ENCODE results near the gene LCN6.
A peak's percentile ranks its signal among the peaks of the same experiment; 100 is the strongest.

The LCN6 gene

GRCh38 chr9:136740971-136741882, 7.1 kb downstream of the LCN6 start:
- peak; percentile 64 for DNase-seq (ENCODE audit: extremely low spot score)
- POLR2A ChIA-PET: interaction anchor here (1.4 to 1.5 kb wide), 2 partner anchors 12 to 13 kb away, joined by 6 to 18 read pairs; no protein-coding TSS in a partner anchor
- CTCF ChIA-PET: interaction anchor here (0.7 to 3.4 kb wide), 11 partner anchors 9 to 496 kb away, joined by 3 to 27 read pairs (median 3); partner anchors contain the start of gene LCN8
- TF ChIP-seq, protein P1, sequence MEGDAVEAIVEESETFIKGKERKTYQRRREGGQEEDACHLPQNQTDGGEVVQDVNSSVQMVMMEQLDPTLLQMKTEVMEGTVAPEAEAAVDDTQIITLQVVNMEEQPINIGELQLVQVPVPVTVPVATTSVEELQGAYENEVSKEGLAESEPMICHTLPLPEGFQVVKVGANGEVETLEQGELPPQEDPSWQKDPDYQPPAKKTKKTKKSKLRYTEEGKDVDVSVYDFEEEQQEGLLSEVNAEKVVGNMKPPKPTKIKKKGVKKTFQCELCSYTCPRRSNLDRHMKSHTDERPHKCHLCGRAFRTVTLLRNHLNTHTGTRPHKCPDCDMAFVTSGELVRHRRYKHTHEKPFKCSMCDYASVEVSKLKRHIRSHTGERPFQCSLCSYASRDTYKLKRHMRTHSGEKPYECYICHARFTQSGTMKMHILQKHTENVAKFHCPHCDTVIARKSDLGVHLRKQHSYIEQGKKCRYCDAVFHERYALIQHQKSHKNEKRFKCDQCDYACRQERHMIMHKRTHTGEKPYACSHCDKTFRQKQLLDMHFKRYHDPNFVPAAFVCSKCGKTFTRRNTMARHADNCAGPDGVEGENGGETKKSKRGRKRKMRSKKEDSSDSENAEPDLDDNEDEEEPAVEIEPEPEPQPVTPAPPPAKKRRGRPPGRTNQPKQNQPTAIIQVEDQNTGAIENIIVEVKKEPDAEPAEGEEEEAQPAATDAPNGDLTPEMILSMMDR (IDR thresholded peaks at IDR 0.05; ENCODE audit: control extremely low read depth, extremely low read depth, low read depth, missing control alignments): no peak

- CTCF ChIA-PET: interaction anchor here (0.7 to 3.4 kb wide), 4 partner anchors 12 to 43 kb away, joined by 3 to 27 read pairs (median 14); partner anchors contain the start of gene LCN8
- TF ChIP-seq, protein P1 (IDR thresholded peaks at IDR 0.05; ENCODE audit: control extremely low read depth, extremely low read depth, low read depth, missing control alignments): no peak
- POLR2A ChIA-PET: no interaction called here
- no peak for DNase-seq (ENCODE audit: extremely low spot score)
Observed at GRCh38 chr9:136740491-136740890, 7.8 kb downstream of the LCN6 start.

DNA sequence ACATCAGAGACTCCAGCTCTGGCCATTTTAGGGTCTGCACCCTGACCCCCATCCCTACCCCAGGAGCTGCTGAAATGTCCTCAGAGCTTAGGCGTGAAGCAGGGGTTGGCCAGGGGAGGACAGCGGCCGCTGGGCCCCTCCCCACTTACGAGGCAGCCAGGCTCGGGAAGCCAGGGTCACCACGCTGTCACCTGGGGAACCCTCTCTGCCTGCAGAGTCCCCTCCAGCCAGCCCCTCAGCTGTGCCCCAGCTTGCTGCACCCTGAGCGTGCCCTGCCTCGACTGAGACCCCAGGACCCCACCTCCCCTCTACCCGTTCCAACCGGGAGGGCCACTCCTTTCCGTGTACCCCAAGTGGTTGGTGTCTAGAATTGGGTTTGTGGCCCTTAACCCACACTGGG, 8.3 kb downstream of the LCN6 start:
- POLR2A ChIA-PET: no interaction called here
- TF ChIP-seq, protein P1 (IDR thresholded peaks at IDR 0.05; ENCODE audit: control extremely low read depth, extremely low read depth, low read depth, missing control alignments): no peak
- CTCF ChIA-PET: interaction anchor here (0.7 to 0.8 kb wide), 2 partner anchors 12 to 289 kb away, joined by 4 to 5 read pairs; no protein-coding TSS in a partner anchor
- no peak for DNase-seq (ENCODE audit: extremely low spot score)

- POLR2A ChIA-PET: no interaction called here
- CTCF ChIA-PET: interaction anchor here (0.7 to 0.8 kb wide), 2 partner anchors 12 to 290 kb away, joined by 4 to 5 read pairs; no protein-coding TSS in a partner anchor
Observed at GRCh38 chr9:136739509-136739908, 8.8 kb downstream of the LCN6 start.

DNA sequence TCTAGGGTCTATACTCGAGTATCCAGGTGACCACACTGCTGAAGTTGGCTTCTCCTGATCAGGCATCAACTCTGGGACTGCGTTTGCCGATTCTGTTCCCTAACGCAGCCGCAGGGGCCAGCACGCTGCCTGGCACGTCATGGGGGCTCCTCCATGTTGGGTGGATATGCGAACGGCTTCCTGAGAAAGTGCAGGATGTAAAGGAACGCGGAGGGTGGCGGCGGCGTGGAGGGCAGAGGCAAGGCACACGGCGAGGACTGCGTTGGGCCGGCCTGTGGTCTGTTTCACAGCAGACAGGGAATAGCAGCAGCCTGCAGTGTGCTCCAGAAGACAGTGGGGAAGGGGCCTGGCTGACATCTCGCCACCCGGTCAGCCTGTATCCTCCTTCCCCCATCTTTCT, 9.4 kb downstream of the LCN6 start:
- POLR2A ChIA-PET: interaction anchor here (1.5 kb wide), 1 partner anchor 11 kb away, joined by 3 read pairs; no protein-coding TSS in a partner anchor
- DNase-seq (ENCODE audit: extremely low spot score): no peak
- CTCF ChIA-PET: no interaction called here
- TF ChIP-seq, protein P1 (IDR thresholded peaks at IDR 0.05; ENCODE audit: control extremely low read depth, extremely low read depth, low read depth, missing control alignments): no peak

More at GRCh38 chr9:136739509-136739908, 8.8 kb downstream of the LCN6 start:
- TF ChIP-seq, protein P1 (IDR thresholded peaks at IDR 0.05; ENCODE audit: control extremely low read depth, extremely low read depth, low read depth, missing control alignments): no peak
- no peak for DNase-seq (ENCODE audit: extremely low spot score)

DNA sequence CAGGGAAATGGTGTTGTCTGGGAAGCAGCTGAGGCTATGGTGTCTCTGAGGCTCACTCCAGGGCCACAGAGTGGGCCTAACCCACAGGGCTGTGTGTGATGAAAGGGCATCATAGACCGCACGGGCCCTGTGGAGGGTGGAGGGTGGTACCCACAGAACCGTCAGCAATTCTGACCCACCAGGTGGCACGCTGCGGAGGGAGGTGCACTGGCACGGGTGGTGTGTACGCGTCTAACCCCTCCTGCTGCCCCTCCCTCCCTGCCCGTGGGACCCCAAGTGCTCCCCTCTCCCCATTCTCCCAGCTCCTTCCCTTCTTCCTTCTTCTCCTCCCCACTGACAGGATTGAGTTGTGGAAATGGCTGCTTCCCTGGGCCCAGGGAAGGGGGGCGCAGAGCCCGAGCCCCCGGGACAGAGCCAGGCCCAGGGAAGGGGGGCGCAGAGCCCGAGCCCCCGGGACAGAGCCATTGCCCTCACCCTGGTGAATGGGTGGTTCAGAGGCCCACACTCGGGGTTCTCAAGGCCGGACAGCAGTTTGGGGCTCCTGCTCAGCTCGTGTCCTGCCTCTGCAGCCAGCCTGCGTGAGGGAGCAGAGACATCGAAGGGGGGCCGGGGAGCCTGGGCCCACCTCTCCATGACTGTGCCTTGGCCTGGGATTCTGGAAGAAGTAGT, 12.4 kb downstream of the LCN6 start:
- ChIA-PET POLR2A (no interaction called here), CTCF (interaction anchor here (1.4 kb wide), 1 partner anchor 22 kb away, joined by 3 read pairs; the partner anchor contains the start of gene LCN8)
- TF ChIP-seq, protein P1 (IDR thresholded peaks at IDR 0.05; ENCODE audit: control extremely low read depth, extremely low read depth, low read depth, missing control alignments): no peak
- no peak for DNase-seq (ENCODE audit: extremely low spot score)
